Kidney (tissue), 22 donors: Measurements from ENCODE around the gene HOXB1. TPM values are rescaled to one million over a fixed set of nuclear protein-coding genes. Genes with fewer than 3 reads are reported as not detected.

Experiments used
- DNase-seq, 5 donors: peaks; one replicate each; pipeline ENCODE4 v3.0.0-alpha.2; 2013 to 2020
- FAIRE-seq: peaks from 2 replicates; lab custom pipeline; 2012; peaks lifted over from hg19 to GRCh38; lab: Jason Lieb, UNC
- H3K27ac ChIP-seq, 2 donors: one replicate each; pipeline ENCODE4 v1.7.0; 2013; ENCODE audit warnings: low read depth in 2 of 2, low read length in 2 of 2, inconsistent platforms in 1 of 2
- H3K27me3 ChIP-seq: one replicate; pipeline ENCODE4 v1.7.1; 2013; ENCODE audit warnings: low read length, inconsistent platforms; ENCODE audit not compliant: control insufficient read depth, insufficient read depth
- H3K36me3 ChIP-seq, 3 donors: one replicate each; pipeline versions ENCODE4 v1.7.0 to v1.7.1; 2013; ENCODE audit warnings: low read length in 3 of 3, control low read depth in 1 of 3, inconsistent platforms in 1 of 3; ENCODE audit not compliant: insufficient read depth in 3 of 3, control insufficient read depth in 2 of 3
- H3K4me1 ChIP-seq, 3 donors: one replicate each; pipeline versions ENCODE4 v1.7.0 to v1.7.1; 2013; ENCODE audit warnings: low read length in 3 of 3, inconsistent platforms in 1 of 3, low read depth in 1 of 3; ENCODE audit not compliant: control insufficient read depth in 2 of 3, insufficient read depth in 2 of 3
- H3K4me3 ChIP-seq, 3 donors: one replicate each; pipeline versions ENCODE4 v1.7.0 to v1.8.1; 2013; ENCODE audit warnings: low read length in 3 of 3, control low read depth in 1 of 3, inconsistent platforms in 1 of 3
- H3K9ac ChIP-seq, 3 donors: one replicate each; pipeline versions ENCODE4 v1.7.0 to v1.7.1; 2013; ENCODE audit warnings: low read length in 3 of 3, control low read depth in 1 of 3, inconsistent platforms in 1 of 3
- H3K9me3 ChIP-seq, 3 donors: one replicate each; pipeline versions ENCODE4 v1.7.0 to v1.7.1; 2013; ENCODE audit warnings: low read length in 3 of 3, control low read depth in 1 of 3, inconsistent platforms in 1 of 3; ENCODE audit not compliant: control insufficient read depth in 2 of 3, insufficient read depth in 1 of 3
- CTCF ChIP-seq: IDR thresholded peaks from 3 replicates; pipeline ENCODE4 v1.5.1; 2012; ENCODE audit warnings: mild to moderate bottlenecking, moderate library complexity, borderline replicate concordance; ENCODE audit not compliant: insufficient read depth; ENCODE audit errors: extremely low read depth
- intact Hi-C: fragments of 100-400 bp; cut with DNase I; formaldehyde crosslinking; loops from one replicate; pipeline ENCODE4 v1.11.1; 2022
- long read RNA-seq, 10 donors: library from polyadenylated mRNA in 1 of 10; unstranded in 1 of 10; transcript quantifications; one replicate each; pipeline ENCODE4 v2.0.0 and lab custom pipeline, GENCODE V29; 2021 to 2026
- polyA plus RNA-seq: library from polyadenylated mRNA; stranded (reverse); fragments of 350-450 nt; fragmentation: Illumina TruSeq; extraction: RNeasy Lipid Tissue Mini Kit (QIAGEN cat#74804); gene quantifications from one replicate; pipeline ENCODE4 v1.2.3, GENCODE V29; 2014; ENCODE audit warnings: low read depth, low replicate concordance; ENCODE audit not compliant: insufficient read depth
- total RNA-seq: library from RNA; stranded (reverse); fragmentation: NEBNext Ultra II Directional; extraction: Animal tissue kit (Norgen Biotek cat#: 25700); gene quantifications from one replicate; pipeline ENCODE4 v1.2.1, GENCODE V29; 2021
- donor health status: control.
- donor health status: control.
- donor health status: control.
- donor health status: control.
- donor health status: control.
- donor health status: DM: yes; HTN: yes; CAD: no.
- donor health status: Normal renal cell carcinoma (clear cell type).

Gene HOXB1
- not detected for total RNA-seq
- not detected for polyA plus RNA-seq
- long read RNA-seq, donor 1 = 0 reads
- long read RNA-seq, donor 2 = 0 reads
- long read RNA-seq, donor 3, partial matches to known transcripts = 0 of 1 reads
- long read RNA-seq, donor 3, other reads (novel, unspliced or antisense) = 0 of 1 reads
- long read RNA-seq, donor 4 = 0 reads
- long read RNA-seq, donor 5 = 0 reads
- long read RNA-seq, donor 6 = 0 reads
- long read RNA-seq, donor 7 = 0 reads
- long read RNA-seq, donor 8, partial matches to known transcripts = 0 of 1 reads
- long read RNA-seq, donor 8, other reads (novel, unspliced or antisense) = 0 of 1 reads
- long read RNA-seq, donor 9 = 0 reads
- long read RNA-seq, donor 10 = 0 reads

DNA sequence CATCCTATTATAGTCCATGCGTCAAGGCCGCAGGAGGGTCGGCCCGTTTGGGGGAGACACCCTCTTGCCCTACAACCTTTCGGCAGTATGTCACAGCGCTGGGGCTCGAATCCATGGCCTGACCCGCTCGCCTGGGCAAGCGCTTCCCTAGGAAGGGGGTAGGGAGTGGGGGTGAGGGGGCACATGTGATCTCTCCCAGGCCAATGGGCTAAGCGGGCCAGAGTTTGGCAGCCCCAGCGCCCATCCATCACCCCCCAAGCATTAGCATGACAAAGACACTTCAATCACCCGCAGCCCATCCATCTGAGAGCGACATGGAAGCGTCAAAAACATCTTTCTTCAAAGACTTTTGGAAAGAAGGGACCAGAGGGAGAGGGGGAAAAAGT is at the start of gene HOXB1:
TSS of gene HOXB1 (minus strand) at position 125 of the 386 bp plus-strand sequence. CDS start at position 18, 107 bp downstream.
- no peak for TF ChIP-seq CTCF
- DNase-seq = no peak
- H3K9me3 ChIP-seq = no peaks in the 10 kb centered on the region
- no peak for FAIRE-seq
- no peak within 1 kb of the TSS for H3K27ac ChIP-seq
- intact Hi-C loops = no loop called here
- no peaks in the 10 kb centered on the region for H3K36me3 ChIP-seq
- H3K4me3 ChIP-seq = no peak within 1 kb of the TSS
- H3K27me3 ChIP-seq = no peaks in the 10 kb centered on the region
- no peak within 1 kb of the TSS for H3K9ac ChIP-seq
- H3K4me1 ChIP-seq = peaks cover 3 to 4% (median 3%) of the 10 kb centered on the region in 3 donors

DNA sequence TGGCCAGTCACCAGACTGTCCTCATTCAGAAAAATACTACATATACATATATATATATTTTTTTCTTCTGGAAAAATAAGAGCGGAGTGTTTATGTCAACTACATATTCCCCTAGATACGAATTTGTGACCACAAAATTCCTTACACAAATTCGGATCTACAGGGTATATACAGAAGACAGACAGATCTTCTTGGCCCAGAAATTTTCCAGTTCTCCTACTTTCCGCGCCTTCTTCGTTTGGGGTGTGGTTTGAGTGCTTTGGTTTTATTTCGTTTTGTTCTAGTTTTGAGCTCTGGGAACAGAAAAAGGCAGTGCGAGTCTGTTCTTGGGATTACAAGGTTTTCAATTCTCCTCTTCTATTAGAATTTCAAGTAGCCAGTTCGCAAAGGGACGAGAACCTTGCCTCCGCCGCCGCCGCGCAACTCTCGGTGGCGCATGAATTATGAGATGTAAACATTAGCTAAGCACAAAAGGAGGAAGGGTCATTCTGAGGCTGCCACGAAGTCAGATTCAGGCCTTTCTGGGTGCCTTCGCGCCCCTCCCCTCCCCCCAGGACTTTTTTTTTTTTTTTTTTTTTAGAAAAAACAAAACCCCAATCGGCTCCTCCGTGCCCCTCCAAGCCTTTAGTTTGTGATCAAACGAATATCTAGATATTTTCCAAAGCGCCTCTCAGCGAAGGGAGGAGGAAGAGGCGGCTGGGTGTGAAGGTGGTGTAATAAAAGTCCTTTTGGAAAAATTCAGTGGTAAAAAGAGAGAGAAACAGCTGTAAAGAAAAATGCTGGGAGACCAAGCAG is 49.1 kb upstream of the HOXB1 start:
- DNase-seq (peak in 4 of 5 donors; percentile 81 to 90 (median 86)), FAIRE-seq (no peak)
- no peak for TF ChIP-seq CTCF
- Histone ChIP-seq H3K27ac (peak overlapping the region; percentile 97 to 98), H3K4me1 (peaks cover 9 to 27% (median 10%) of the 10 kb centered on the region in 3 donors), H3K4me3 (peak overlapping the region; percentile 46 to 77 (median 54)), H3K9ac (peak overlapping the region; percentile 48 to 96 (median 91)), H3K27me3 (no peaks in the 10 kb centered on the region), H3K9me3 (no peaks in the 10 kb centered on the region), H3K36me3 (peaks cover 0 to 2% (median 0%) of the 10 kb centered on the region in 3 donors)
- intact Hi-C loops = loop anchor here (5.0 kb wide), 1 partner anchor 38 kb away; no protein-coding TSS in a partner anchor

- no peak for TF ChIP-seq CTCF
- H3K27me3 ChIP-seq = no peaks in the 10 kb centered on the region
- peak overlapping the region; percentile 46 to 77 (median 68) for H3K4me3 ChIP-seq
- FAIRE-seq (no peak), DNase-seq (no peak)
- H3K4me1 ChIP-seq = peaks cover 9 to 26% (median 10%) of the 10 kb centered on the region in 3 donors
- peak overlapping the region; percentile 43 to 91 (median 72) for H3K9ac ChIP-seq
- intact Hi-C loops = loop anchor here (5.0 kb wide), 1 partner anchor 37 kb away; no protein-coding TSS in a partner anchor
- peaks cover 0 to 2% (median 0%) of the 10 kb centered on the region in 3 donors for H3K36me3 ChIP-seq
- H3K27ac ChIP-seq = peak overlapping the region; percentile 87 to 95
- no peaks in the 10 kb centered on the region for H3K9me3 ChIP-seq
These were observed 48.6 kb upstream of the HOXB1 start for GRCh38 chr17:48579471-48579759.
